Fibroblast of pulmonary artery (primary cell): Measurements from ENCODE around the gene BCAS4.

Source experiments
- DNase-seq: peaks from one replicate; pipeline ENCODE4 v3.0.0-alpha.2; 2010; ENCODE audit warnings: low read depth
- H3K4me3 ChIP-seq: replicated peaks from 2 replicates; pipeline ENCODE4 v1.5.1; 2011; ENCODE audit warnings: low read depth, mild to moderate bottlenecking, control low read depth, low read length, moderate library complexity
- TF ChIP-seq, protein P1 (sequence below): IDR thresholded peaks from 2 replicates; pipeline ENCODE4 v1.5.1; 2011; ENCODE audit warnings: mild to moderate bottlenecking, control low read depth, low read length, inconsistent platforms; ENCODE audit errors: missing control alignments

Gene BCAS4

DNA sequence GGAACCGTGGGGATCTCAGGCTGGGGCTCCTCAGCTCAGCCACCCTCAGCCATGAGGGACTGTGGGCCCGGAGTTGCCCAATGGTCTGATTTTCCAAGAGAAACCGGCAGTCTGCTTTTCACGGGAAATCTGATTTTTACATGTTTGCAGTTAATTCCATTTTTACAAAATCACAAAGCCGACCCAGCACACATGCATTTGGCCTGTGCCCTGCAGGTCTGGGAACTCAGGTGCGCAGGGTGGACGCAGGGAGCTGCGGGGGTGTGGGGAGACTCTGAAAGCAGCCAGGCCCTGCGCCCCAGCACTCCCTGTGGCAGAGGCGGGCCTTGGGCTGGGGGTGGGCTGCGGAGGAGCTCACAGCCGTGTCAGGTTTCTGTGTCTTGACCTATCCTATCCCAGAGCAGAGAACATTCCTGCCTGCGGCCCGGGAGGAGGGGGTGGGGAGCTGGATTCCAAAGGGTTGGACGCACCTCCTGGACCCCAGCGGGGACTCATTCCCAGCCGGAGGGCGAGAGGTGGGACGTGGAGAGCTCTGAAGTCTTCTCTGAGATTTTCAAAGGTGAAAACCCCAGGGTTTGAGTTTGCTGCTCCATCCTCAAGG is 75.8 kb downstream of the BCAS4 start:
- no peak overlapping the region for H3K4me3 ChIP-seq
- TF ChIP-seq, protein P1, sequence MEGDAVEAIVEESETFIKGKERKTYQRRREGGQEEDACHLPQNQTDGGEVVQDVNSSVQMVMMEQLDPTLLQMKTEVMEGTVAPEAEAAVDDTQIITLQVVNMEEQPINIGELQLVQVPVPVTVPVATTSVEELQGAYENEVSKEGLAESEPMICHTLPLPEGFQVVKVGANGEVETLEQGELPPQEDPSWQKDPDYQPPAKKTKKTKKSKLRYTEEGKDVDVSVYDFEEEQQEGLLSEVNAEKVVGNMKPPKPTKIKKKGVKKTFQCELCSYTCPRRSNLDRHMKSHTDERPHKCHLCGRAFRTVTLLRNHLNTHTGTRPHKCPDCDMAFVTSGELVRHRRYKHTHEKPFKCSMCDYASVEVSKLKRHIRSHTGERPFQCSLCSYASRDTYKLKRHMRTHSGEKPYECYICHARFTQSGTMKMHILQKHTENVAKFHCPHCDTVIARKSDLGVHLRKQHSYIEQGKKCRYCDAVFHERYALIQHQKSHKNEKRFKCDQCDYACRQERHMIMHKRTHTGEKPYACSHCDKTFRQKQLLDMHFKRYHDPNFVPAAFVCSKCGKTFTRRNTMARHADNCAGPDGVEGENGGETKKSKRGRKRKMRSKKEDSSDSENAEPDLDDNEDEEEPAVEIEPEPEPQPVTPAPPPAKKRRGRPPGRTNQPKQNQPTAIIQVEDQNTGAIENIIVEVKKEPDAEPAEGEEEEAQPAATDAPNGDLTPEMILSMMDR = no peak
- no peak for DNase-seq

GRCh38 chr20:50872560-50873425 is 77.9 kb downstream of the BCAS4 start:
- H3K4me3 ChIP-seq = no peak overlapping the region
- TF ChIP-seq, protein P1 = no peak
- DNase-seq = no peak

GRCh38 chr20:50873585-50873984 is 78.7 kb downstream of the BCAS4 start:
- TF ChIP-seq, protein P1 = no peak
- no peak overlapping the region for H3K4me3 ChIP-seq
- no peak for DNase-seq

DNA sequence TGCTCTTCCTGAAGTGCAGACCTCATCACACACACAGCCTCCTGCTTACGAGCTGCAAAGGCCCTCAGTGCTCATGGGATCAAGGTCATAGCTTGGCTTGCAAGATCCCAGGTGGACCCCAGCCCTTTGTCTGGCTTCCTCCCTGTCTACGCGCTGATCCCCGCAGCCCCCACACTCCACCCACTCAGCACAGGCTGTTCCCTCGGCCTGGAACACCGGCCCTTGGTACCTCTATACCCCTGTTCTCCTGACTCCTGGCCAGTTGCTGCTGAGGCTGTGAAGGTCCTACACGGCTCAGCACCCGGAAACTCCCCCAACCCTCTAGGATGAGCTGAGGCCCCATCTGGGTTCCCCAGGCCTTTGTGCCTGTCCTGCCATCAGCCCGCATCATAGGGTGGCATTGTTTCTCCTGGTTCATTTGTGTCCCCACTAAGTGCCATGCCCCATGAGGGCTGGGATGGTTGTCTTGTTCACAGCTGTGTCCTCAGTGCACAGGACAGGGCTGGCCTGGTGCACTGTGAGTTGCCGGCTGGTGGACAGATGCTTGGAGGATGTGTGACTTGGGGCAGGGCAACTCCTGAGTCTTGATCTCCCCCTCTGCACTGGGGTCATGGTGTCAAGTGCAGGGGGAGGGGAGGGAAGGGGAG is 79.4 kb downstream of the BCAS4 start:
- DNase-seq = no peak
- TF ChIP-seq, protein P1 = no peak
- no peak overlapping the region for H3K4me3 ChIP-seq

DNA sequence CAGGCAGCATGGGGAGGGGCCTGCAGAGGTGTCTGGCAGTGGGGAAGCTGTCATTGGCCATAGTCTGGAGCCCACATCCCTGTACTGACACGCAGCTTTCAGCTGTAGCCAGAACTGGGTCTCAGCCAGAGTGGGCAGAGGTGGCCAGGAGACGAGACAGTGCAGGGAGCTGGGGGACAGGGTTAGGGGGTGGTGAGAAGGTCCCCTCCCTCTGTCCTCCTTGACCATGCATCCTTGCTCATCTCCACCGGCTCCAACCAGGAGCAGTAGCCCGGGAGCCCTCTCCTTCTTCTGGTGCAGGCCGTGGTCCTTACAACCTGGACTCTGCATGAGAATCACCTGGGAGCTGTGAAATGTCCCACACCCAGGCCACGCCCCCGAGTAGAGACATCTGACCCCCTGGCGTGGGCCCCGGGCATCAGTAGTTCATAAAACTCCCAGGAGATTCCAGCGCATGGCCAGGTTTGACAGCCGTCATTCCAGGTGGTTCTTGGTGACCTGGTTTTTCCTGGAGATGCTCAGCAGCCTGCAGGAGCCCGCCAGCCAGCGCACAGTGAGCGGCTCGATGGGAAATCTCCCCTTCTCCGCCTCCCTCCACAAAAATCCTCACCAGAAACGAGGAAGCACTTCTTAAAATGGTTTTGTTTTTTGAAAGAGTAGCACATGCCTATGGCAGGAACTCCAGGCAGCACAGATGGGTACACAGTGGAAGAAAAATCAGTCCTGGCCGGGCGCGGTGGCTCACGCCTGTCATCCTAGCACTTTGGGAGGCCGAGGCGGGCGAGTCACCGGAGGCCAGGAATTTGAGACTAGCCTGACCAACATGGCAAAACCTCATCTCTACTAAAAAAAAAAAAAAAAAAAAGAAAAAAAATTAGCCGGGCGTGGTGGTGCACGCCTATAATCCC is 80.2 kb downstream of the BCAS4 start:
- TF ChIP-seq, protein P1 = no peak
- DNase-seq = no peak
- H3K4me3 ChIP-seq = no peak overlapping the region

DNA sequence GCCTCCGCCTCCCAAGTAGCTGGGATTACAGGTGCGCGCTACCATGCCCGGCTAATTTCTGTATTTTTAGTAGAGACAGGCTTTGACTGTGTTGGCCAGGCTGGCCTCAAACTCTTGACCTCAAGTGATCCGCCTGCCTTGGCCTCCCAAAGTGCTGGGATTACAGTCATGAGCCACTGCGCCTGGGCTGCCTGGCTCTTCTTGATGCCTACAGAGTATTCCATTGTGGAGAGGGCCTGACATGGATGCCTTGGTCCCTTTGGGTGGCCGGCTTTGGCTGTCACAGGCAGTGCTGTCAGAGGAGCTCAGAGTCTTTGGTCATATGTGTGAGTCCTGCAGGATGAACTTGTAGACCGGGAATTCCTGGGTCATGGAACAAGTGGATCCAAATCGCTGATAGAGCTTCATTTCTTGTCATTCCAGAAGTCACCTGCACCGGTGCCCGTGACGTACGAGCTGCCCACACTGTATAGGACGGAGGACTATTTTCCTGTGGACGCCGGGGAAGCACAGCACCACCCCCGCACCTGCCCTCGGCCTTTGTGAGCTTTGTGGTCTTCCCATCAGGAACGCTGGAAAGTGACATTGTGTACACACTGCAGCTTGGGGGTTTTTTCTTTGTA is 81.3 kb downstream of the BCAS4 start:
- TF ChIP-seq, protein P1 = no peak
- no peak overlapping the region for H3K4me3 ChIP-seq
- no peak for DNase-seq
